Parathyroid adenoma (tissue), 2 donors: ENCODE measurements around the gene LUZP2.

Source experiments
- H2AFZ ChIP-seq: fragments of 300-600 bp; sonication (generic); one replicate; pipeline ENCODE4 v1.7.0; 2017; ENCODE audit warnings: antibody characterized with exemption, mild to moderate bottlenecking
- H3K27ac ChIP-seq: fragments of 300-600 bp; sonication (generic); one replicate; pipeline ENCODE4 v1.7.0; 2017
- H3K27me3 ChIP-seq: fragments of 300-600 bp; sonication (generic); one replicate; pipeline ENCODE4 v1.7.0; 2017; ENCODE audit warnings: low read length; ENCODE audit not compliant: control insufficient read depth, insufficient read depth
- H3K36me3 ChIP-seq: fragments of 300-600 bp; sonication (generic); one replicate; pipeline ENCODE4 v1.7.0; 2017; ENCODE audit warnings: low read length; ENCODE audit not compliant: control insufficient read depth, insufficient read depth
- H3K4me1 ChIP-seq: fragments of 300-600 bp; sonication (generic); one replicate; pipeline ENCODE4 v1.7.0; 2017; ENCODE audit warnings: control low read depth
- H3K4me2 ChIP-seq: fragments of 300-600 bp; sonication (generic); one replicate; pipeline ENCODE4 v1.7.0; 2017; ENCODE audit warnings: low read length
- H3K4me3 ChIP-seq: fragments of 300-600 bp; sonication (generic); one replicate; pipeline ENCODE4 v1.7.0; 2017; ENCODE audit warnings: low read depth, low read length
- H3K79me2 ChIP-seq: fragments of 300-600 bp; sonication (generic); one replicate; pipeline ENCODE4 v1.7.0; 2017; ENCODE audit warnings: control low read depth
- H3K9ac ChIP-seq: fragments of 300-600 bp; sonication (generic); one replicate; pipeline ENCODE4 v1.7.0; 2017; ENCODE audit warnings: mild to moderate bottlenecking
- H3K9me3 ChIP-seq: fragments of 300-600 bp; sonication (generic); one replicate; pipeline ENCODE4 v1.7.0; 2017; ENCODE audit warnings: low read length; ENCODE audit not compliant: control insufficient read depth
- CTCF ChIP-seq: fragments of 300-600 bp; sonication (generic); IDR thresholded peaks from one replicate; pipeline ENCODE4 v1.7.0; 2017; ENCODE audit warnings: antibody characterized with exemption, mild to moderate bottlenecking
- donor health status: primary hyperparathyroidism.

The LUZP2 gene

GRCh38 chr11:25119416-25119815 lies 622.6 kb downstream of the LUZP2 start:
- no peak overlapping the region for H3K27ac ChIP-seq
- TF ChIP-seq CTCF: no peak
- H3K4me1 ChIP-seq: no peaks in the 10 kb centered on the region
- no peak overlapping the region for H3K9ac ChIP-seq
- no peaks in the 10 kb centered on the region for H3K9me3 ChIP-seq
- H3K4me2 ChIP-seq: no peak overlapping the region
- no peaks in the 10 kb centered on the region for H3K36me3 ChIP-seq
- no peaks in the 10 kb centered on the region for H3K27me3 ChIP-seq
- H3K79me2 ChIP-seq: no peaks in the 10 kb centered on the region
- H2AFZ ChIP-seq: no peak overlapping the region
- H3K4me3 ChIP-seq: no peak overlapping the region
